Measurements from ENCODE around the gene NPHP4.

Gene NPHP4

DNA sequence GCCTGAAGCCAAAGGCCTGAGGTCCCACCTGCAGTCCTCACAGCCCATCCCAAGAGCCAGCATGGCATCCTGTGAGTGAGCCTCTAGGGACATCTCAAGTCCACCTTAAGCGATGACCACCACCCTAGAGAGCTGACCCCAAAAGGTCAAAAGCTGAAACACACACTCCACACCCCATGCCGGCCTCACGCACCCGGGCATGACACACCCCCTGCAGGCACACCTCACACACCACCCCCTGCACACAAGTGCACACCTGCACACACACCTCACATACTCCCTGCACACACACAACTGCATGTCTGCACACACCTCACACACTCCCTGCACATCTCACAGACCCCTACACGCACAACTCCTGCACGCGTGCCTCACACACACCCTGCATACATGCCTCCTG, 118.7 kb downstream of the NPHP4 start:
- DNase-seq: no peak
- Histone ChIP-seq H3K4me2 (ENCODE audit: low read depth, low read length) (no peak overlapping the region), H3K4me1 (ENCODE audit: low read length) (no peaks in the 10 kb centered on the region), H3K27me3 (replicated peaks; ENCODE audit: insufficient read depth, low read length) (no peaks in the 10 kb centered on the region), H3K9me3 (replicated peaks; ENCODE audit: insufficient read depth, low read length) (no peaks in the 10 kb centered on the region), H3F3A (ENCODE audit: insufficient read depth, low read length) (no peaks in the 10 kb centered on the region), H4K20me1 (ENCODE audit: insufficient read depth, low read length) (no peaks in the 10 kb centered on the region), H2AFZ (ENCODE audit: low read length) (no peak overlapping the region), H3K9ac (ENCODE audit: low read length) (no peak overlapping the region), H3K4me3 (ENCODE audit: low read length) (no peak overlapping the region), H3K27ac (ENCODE audit: low read length) (no peak overlapping the region), H3K79me2 (ENCODE audit: low read length) (no peaks in the 10 kb centered on the region), H3K36me3 (replicated peaks; ENCODE audit: insufficient read depth, low read length) (no peaks in the 10 kb centered on the region), H3K9me2 (replicated peaks; ENCODE audit: insufficient read depth, low read length) (no peaks in the 10 kb centered on the region)
- no peak for TF ChIP-seq EZH2 (optimal IDR thresholded peaks at IDR 0.05; ENCODE audit: low read depth, low read length)
- TF ChIP-seq, protein P1, sequence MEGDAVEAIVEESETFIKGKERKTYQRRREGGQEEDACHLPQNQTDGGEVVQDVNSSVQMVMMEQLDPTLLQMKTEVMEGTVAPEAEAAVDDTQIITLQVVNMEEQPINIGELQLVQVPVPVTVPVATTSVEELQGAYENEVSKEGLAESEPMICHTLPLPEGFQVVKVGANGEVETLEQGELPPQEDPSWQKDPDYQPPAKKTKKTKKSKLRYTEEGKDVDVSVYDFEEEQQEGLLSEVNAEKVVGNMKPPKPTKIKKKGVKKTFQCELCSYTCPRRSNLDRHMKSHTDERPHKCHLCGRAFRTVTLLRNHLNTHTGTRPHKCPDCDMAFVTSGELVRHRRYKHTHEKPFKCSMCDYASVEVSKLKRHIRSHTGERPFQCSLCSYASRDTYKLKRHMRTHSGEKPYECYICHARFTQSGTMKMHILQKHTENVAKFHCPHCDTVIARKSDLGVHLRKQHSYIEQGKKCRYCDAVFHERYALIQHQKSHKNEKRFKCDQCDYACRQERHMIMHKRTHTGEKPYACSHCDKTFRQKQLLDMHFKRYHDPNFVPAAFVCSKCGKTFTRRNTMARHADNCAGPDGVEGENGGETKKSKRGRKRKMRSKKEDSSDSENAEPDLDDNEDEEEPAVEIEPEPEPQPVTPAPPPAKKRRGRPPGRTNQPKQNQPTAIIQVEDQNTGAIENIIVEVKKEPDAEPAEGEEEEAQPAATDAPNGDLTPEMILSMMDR (IDR thresholded peaks at IDR 0.05; ENCODE audit: low read length): no peak

DNA sequence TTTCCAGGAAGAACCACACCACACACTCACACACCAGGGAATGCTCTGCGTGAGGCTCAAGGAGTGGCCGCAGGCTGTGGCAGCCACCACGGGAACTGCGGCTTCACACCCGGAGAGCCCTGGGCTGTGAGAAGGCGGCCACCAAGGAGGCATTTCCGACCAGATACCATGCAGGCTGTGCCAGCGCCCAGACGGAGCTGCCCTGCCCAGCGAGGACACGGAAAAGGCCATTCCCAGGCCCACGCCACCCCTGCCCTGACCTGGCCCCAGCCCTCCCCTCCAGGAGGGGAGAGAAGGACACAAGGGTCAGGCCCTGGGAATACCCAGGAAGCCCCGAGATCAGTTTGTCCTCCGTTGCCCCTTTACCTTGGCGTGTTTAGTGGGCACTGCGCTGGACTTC, 119.3 kb downstream of the NPHP4 start:
- no peak overlapping the region for H3K4me2 ChIP-seq (ENCODE audit: low read depth, low read length)
- H3K4me3 ChIP-seq (ENCODE audit: low read length): no peak overlapping the region
- no peaks in the 10 kb centered on the region for H3K4me1 ChIP-seq (ENCODE audit: low read length)
- H3F3A ChIP-seq (ENCODE audit: insufficient read depth, low read length): no peaks in the 10 kb centered on the region
- H3K9me2 ChIP-seq (replicated peaks; ENCODE audit: insufficient read depth, low read length): no peaks in the 10 kb centered on the region
- no peak for DNase-seq
- no peak overlapping the region for H3K9ac ChIP-seq (ENCODE audit: low read length)
- no peak overlapping the region for H2AFZ ChIP-seq (ENCODE audit: low read length)
- no peaks in the 10 kb centered on the region for H3K79me2 ChIP-seq (ENCODE audit: low read length)
- H3K36me3 ChIP-seq (replicated peaks; ENCODE audit: insufficient read depth, low read length): no peaks in the 10 kb centered on the region
- no peaks in the 10 kb centered on the region for H3K9me3 ChIP-seq (replicated peaks; ENCODE audit: insufficient read depth, low read length)
- H4K20me1 ChIP-seq (ENCODE audit: insufficient read depth, low read length): no peaks in the 10 kb centered on the region
- TF ChIP-seq EZH2 (optimal IDR thresholded peaks at IDR 0.05; ENCODE audit: low read depth, low read length) (no peak), EZH2phosphoT487 (IDR thresholded peaks at IDR 0.05; ENCODE audit: low read length) (no peak)
- TF ChIP-seq, protein P1 (IDR thresholded peaks at IDR 0.05; ENCODE audit: low read length): no peak
- H3K27ac ChIP-seq (ENCODE audit: low read length): no peak overlapping the region
- H3K27me3 ChIP-seq (replicated peaks; ENCODE audit: insufficient read depth, low read length): no peaks in the 10 kb centered on the region

DNA sequence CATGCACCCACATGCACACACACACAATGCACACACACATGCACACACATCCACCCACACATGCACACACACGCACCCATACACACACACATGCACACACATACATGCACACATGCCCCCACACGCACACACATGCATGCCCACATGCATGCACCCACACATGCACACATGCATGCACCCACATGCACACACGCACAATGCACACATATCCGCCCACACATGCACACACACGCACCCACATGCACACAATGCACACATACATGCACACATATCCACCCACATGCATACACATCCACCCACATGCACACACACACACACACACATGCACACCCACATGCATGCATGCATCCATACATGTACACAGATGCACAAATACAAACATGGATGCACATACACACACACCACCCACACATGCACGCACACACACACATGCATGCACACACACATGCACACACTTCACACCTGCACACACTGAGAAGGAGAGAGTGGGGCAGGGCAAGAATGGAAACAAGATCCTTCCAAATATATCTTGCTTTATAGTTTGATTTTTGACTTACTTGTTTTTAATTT, 123.2 kb downstream of the NPHP4 start:
- TF ChIP-seq, protein P1 (IDR thresholded peaks at IDR 0.05; ENCODE audit: low read length): no peak
- no peak for TF ChIP-seq EZH2phosphoT487 (IDR thresholded peaks at IDR 0.05; ENCODE audit: low read length)
- TF ChIP-seq EZH2 (optimal IDR thresholded peaks at IDR 0.05; ENCODE audit: low read depth, low read length): no peak
- DNase-seq: no peak
- no peaks in the 10 kb centered on the region for H3K4me1 ChIP-seq (ENCODE audit: low read length)
- no peaks in the 10 kb centered on the region for H3F3A ChIP-seq (ENCODE audit: insufficient read depth, low read length)
- no peaks in the 10 kb centered on the region for H3K27me3 ChIP-seq (replicated peaks; ENCODE audit: insufficient read depth, low read length)
- no peak overlapping the region for H3K4me3 ChIP-seq (ENCODE audit: low read length)
- no peaks in the 10 kb centered on the region for H3K79me2 ChIP-seq (ENCODE audit: low read length)
- H2AFZ ChIP-seq (ENCODE audit: low read length): no peak overlapping the region
- H3K27ac ChIP-seq (ENCODE audit: low read length): no peak overlapping the region
- H3K9me2 ChIP-seq (replicated peaks; ENCODE audit: insufficient read depth, low read length): no peaks in the 10 kb centered on the region
- no peak overlapping the region for H3K4me2 ChIP-seq (ENCODE audit: low read depth, low read length)
- H3K9me3 ChIP-seq (replicated peaks; ENCODE audit: insufficient read depth, low read length): no peaks in the 10 kb centered on the region
- H3K36me3 ChIP-seq (replicated peaks; ENCODE audit: insufficient read depth, low read length): no peaks in the 10 kb centered on the region
- H4K20me1 ChIP-seq (ENCODE audit: insufficient read depth, low read length): no peaks in the 10 kb centered on the region
- no peak overlapping the region for H3K9ac ChIP-seq (ENCODE audit: low read length)

All from MM.1S (cell line).